ENCODE measurements around the gene MESP2.

MESP2 gene

GRCh38 chr15:89806210-89806558 is 30.1 kb downstream of the MESP2 start:
- Histone ChIP-seq H3K4me1 (ENCODE audit: control insufficient read depth, low read depth, low read length) (peaks cover 3% of the 10 kb centered on the region), H3K4me3 (ENCODE audit: low read length) (no peak overlapping the region), H3K9me3 (ENCODE audit: control insufficient read depth, low read depth, low read length) (no peaks in the 10 kb centered on the region), H3K36me3 (ENCODE audit: control insufficient read depth, low read depth, low read length) (no peaks in the 10 kb centered on the region), H3K9ac (ENCODE audit: low read length) (no peak overlapping the region), H3K27me3 (ENCODE audit: control insufficient read depth, insufficient read depth, low read length) (no peaks in the 10 kb centered on the region), H3K27ac (ENCODE audit: low read length) (no peak overlapping the region)

GRCh38 chr15:89806559-89807550 is 30.7 kb downstream of the MESP2 start:
- Histone ChIP-seq H3K27me3 (ENCODE audit: control insufficient read depth, insufficient read depth, low read length) (no peaks in the 10 kb centered on the region), H3K4me1 (ENCODE audit: control insufficient read depth, low read depth, low read length) (peaks cover 3% of the 10 kb centered on the region), H3K9ac (ENCODE audit: low read length) (no peak overlapping the region), H3K9me3 (ENCODE audit: control insufficient read depth, low read depth, low read length) (no peaks in the 10 kb centered on the region), H3K27ac (ENCODE audit: low read length) (no peak overlapping the region), H3K4me3 (ENCODE audit: low read length) (no peak overlapping the region), H3K36me3 (ENCODE audit: control insufficient read depth, low read depth, low read length) (no peaks in the 10 kb centered on the region)

DNA sequence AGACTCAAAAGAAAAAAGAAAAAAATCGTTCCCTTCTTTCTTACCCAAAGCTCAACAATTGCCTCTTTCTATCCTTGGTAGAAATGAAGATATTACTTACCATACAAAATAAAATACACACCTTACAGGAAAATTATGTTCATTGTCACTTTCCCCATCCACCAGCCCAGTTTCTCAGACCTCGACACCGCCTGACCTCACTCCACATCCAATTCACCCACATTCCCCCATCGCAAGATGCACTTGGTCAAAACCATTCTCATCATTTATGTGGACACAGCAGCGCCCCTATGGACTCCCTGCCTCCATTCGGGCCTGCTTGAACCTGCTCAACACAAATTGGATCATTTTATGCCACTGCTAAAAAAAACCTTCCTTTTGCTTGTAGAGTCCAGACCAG is 31.6 kb downstream of the MESP2 start:
- H3K4me3 ChIP-seq (ENCODE audit: low read length) = no peak overlapping the region
- H3K27me3 ChIP-seq (ENCODE audit: control insufficient read depth, insufficient read depth, low read length) = no peaks in the 10 kb centered on the region
- no peak overlapping the region for H3K9ac ChIP-seq (ENCODE audit: low read length)
- no peaks in the 10 kb centered on the region for H3K9me3 ChIP-seq (ENCODE audit: control insufficient read depth, low read depth, low read length)
- no peak overlapping the region for H3K27ac ChIP-seq (ENCODE audit: low read length)
- no peaks in the 10 kb centered on the region for H3K36me3 ChIP-seq (ENCODE audit: control insufficient read depth, low read depth, low read length)
- peaks cover 3% of the 10 kb centered on the region for H3K4me1 ChIP-seq (ENCODE audit: control insufficient read depth, low read depth, low read length)

- Histone ChIP-seq H3K27ac (ENCODE audit: low read length) (no peak overlapping the region), H3K9me3 (ENCODE audit: control insufficient read depth, low read depth, low read length) (no peaks in the 10 kb centered on the region), H3K27me3 (ENCODE audit: control insufficient read depth, insufficient read depth, low read length) (peaks cover 4% of the 10 kb centered on the region), H3K4me1 (ENCODE audit: control insufficient read depth, low read depth, low read length) (peaks cover 3% of the 10 kb centered on the region), H3K36me3 (ENCODE audit: control insufficient read depth, low read depth, low read length) (no peaks in the 10 kb centered on the region), H3K4me3 (ENCODE audit: low read length) (no peak overlapping the region), H3K9ac (ENCODE audit: low read length) (no peak overlapping the region)
Measured at GRCh38 chr15:89808160-89808870, 32.2 kb downstream of the MESP2 start.

- no peak overlapping the region for H3K27ac ChIP-seq (ENCODE audit: low read length)
- H3K36me3 ChIP-seq (ENCODE audit: control insufficient read depth, low read depth, low read length) = no peaks in the 10 kb centered on the region
- H3K4me3 ChIP-seq (ENCODE audit: low read length) = no peak overlapping the region
- peaks cover 3% of the 10 kb centered on the region for H3K4me1 ChIP-seq (ENCODE audit: control insufficient read depth, low read depth, low read length)
- H3K27me3 ChIP-seq (ENCODE audit: control insufficient read depth, insufficient read depth, low read length) = peaks cover 14% of the 10 kb centered on the region
- no peak overlapping the region for H3K9ac ChIP-seq (ENCODE audit: low read length)
- no peaks in the 10 kb centered on the region for H3K9me3 ChIP-seq (ENCODE audit: control insufficient read depth, low read depth, low read length)
Measured at GRCh38 chr15:89809093-89809786, 33.1 kb downstream of the MESP2 start.

DNA sequence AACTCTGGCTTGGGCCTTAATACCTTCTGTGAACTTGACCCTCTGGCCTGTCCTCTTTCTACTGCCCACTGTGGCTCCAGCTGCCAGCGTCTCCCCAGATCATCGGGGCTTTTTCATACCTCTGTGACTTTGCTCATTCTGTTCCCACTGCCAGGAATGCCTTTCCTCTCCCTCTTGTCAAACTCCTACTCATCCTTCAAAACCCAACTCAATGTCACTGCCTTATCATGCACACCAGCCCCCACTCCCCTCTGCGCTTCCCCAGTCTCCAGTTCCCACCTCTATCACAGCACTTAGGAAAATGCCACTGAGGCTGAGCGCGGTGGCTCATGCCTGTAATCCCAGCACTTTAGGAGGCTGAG is 33.6 kb downstream of the MESP2 start:
- no peak overlapping the region for H3K27ac ChIP-seq (ENCODE audit: low read length)
- no peaks in the 10 kb centered on the region for H3K9me3 ChIP-seq (ENCODE audit: control insufficient read depth, low read depth, low read length)
- no peak overlapping the region for H3K4me3 ChIP-seq (ENCODE audit: low read length)
- peaks cover 3% of the 10 kb centered on the region for H3K4me1 ChIP-seq (ENCODE audit: control insufficient read depth, low read depth, low read length)
- no peaks in the 10 kb centered on the region for H3K36me3 ChIP-seq (ENCODE audit: control insufficient read depth, low read depth, low read length)
- peaks cover 18% of the 10 kb centered on the region for H3K27me3 ChIP-seq (ENCODE audit: control insufficient read depth, insufficient read depth, low read length)
- H3K9ac ChIP-seq (ENCODE audit: low read length) = no peak overlapping the region

- Histone ChIP-seq H3K9ac (ENCODE audit: low read length) (no peak overlapping the region), H3K9me3 (ENCODE audit: control insufficient read depth, low read depth, low read length) (no peaks in the 10 kb centered on the region), H3K27me3 (ENCODE audit: control insufficient read depth, insufficient read depth, low read length) (peaks cover 29% of the 10 kb centered on the region), H3K36me3 (ENCODE audit: control insufficient read depth, low read depth, low read length) (no peaks in the 10 kb centered on the region), H3K4me1 (ENCODE audit: control insufficient read depth, low read depth, low read length) (peaks cover 3% of the 10 kb centered on the region), H3K4me3 (ENCODE audit: low read length) (no peak overlapping the region), H3K27ac (ENCODE audit: low read length) (no peak overlapping the region)
Measured at GRCh38 chr15:89810837-89811236, 34.7 kb downstream of the MESP2 start.

- Histone ChIP-seq H3K27ac (ENCODE audit: low read length) (no peak overlapping the region), H3K36me3 (ENCODE audit: control insufficient read depth, low read depth, low read length) (no peaks in the 10 kb centered on the region), H3K4me3 (ENCODE audit: low read length) (no peak overlapping the region), H3K9ac (ENCODE audit: low read length) (no peak overlapping the region), H3K27me3 (ENCODE audit: control insufficient read depth, insufficient read depth, low read length) (peaks cover 39% of the 10 kb centered on the region), H3K4me1 (ENCODE audit: control insufficient read depth, low read depth, low read length) (peaks cover 3% of the 10 kb centered on the region), H3K9me3 (ENCODE audit: control insufficient read depth, low read depth, low read length) (no peaks in the 10 kb centered on the region)
Measured at GRCh38 chr15:89812011-89812846, 36.1 kb downstream of the MESP2 start.

DNA sequence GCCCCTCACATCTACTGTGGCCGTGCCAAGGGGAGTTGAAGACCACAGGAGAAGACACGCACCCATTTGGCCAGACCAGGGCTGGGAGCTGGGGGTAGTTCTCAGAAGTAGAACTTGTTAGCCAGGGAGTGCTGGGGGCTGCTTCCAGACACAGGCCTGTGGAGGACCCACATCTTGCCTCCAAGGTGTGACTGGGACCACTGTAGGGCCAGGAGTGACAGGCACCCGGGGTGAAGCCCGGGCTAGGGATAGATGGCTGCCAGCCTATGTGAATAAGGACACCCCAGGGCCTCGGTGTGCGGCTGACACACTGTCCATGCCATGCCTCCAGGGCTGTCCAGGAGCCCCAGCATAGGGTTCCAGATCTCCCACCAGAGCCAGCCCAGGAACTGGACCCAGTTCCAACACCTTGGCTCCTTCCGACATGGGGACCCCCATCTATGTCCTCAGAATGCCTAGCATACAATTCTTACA is 36.8 kb downstream of the MESP2 start:
- H3K36me3 ChIP-seq (ENCODE audit: control insufficient read depth, low read depth, low read length) = no peaks in the 10 kb centered on the region
- no peak overlapping the region for H3K9ac ChIP-seq (ENCODE audit: low read length)
- H3K9me3 ChIP-seq (ENCODE audit: control insufficient read depth, low read depth, low read length) = no peaks in the 10 kb centered on the region
- H3K4me3 ChIP-seq (ENCODE audit: low read length) = no peak overlapping the region
- H3K4me1 ChIP-seq (ENCODE audit: control insufficient read depth, low read depth, low read length) = peaks cover 3% of the 10 kb centered on the region
- no peak overlapping the region for H3K27ac ChIP-seq (ENCODE audit: low read length)
- peaks cover 39% of the 10 kb centered on the region for H3K27me3 ChIP-seq (ENCODE audit: control insufficient read depth, insufficient read depth, low read length)

GRCh38 chr15:89813381-89814111 is 37.4 kb downstream of the MESP2 start:
- H3K4me3 ChIP-seq (ENCODE audit: low read length) = no peak overlapping the region
- no peaks in the 10 kb centered on the region for H3K9me3 ChIP-seq (ENCODE audit: control insufficient read depth, low read depth, low read length)
- peaks cover 3% of the 10 kb centered on the region for H3K4me1 ChIP-seq (ENCODE audit: control insufficient read depth, low read depth, low read length)
- H3K27ac ChIP-seq (ENCODE audit: low read length) = no peak overlapping the region
- no peaks in the 10 kb centered on the region for H3K36me3 ChIP-seq (ENCODE audit: control insufficient read depth, low read depth, low read length)
- H3K9ac ChIP-seq (ENCODE audit: low read length) = no peak overlapping the region
- H3K27me3 ChIP-seq (ENCODE audit: control insufficient read depth, insufficient read depth, low read length) = peaks cover 39% of the 10 kb centered on the region

Measured in iPS-18a (cell line).